Measurements from ENCODE around the gene ALDH4A1.

DNA sequence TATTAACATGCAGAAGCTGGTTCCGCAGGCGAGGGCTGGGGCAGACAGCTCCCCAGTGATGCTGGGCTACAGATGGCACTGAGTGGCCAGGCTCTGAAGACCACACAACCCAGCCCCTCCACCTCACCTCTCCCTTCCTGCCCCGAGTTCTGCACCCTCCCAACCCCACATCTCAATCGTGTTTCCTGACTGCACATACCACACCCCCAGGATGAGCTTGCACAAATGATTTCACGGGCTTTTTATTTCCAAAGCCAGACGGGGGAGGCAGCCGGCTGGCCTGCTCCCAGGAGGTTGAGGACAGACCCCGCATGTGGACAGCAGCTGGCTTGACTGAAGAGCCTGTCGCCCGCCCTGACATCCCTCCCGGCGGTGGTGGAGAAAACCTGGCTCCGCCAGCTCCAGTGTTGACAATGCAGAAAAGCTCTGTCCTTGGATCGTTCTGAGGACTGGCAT is 21.4 kb upstream of the ALDH4A1 start:
- TF ChIP-seq, protein P1, sequence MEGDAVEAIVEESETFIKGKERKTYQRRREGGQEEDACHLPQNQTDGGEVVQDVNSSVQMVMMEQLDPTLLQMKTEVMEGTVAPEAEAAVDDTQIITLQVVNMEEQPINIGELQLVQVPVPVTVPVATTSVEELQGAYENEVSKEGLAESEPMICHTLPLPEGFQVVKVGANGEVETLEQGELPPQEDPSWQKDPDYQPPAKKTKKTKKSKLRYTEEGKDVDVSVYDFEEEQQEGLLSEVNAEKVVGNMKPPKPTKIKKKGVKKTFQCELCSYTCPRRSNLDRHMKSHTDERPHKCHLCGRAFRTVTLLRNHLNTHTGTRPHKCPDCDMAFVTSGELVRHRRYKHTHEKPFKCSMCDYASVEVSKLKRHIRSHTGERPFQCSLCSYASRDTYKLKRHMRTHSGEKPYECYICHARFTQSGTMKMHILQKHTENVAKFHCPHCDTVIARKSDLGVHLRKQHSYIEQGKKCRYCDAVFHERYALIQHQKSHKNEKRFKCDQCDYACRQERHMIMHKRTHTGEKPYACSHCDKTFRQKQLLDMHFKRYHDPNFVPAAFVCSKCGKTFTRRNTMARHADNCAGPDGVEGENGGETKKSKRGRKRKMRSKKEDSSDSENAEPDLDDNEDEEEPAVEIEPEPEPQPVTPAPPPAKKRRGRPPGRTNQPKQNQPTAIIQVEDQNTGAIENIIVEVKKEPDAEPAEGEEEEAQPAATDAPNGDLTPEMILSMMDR (IDR thresholded peaks at IDR 0.05; ENCODE audit: low read depth, low read length), result no peak
- TF ChIP-seq EZH2phosphoT487 (IDR thresholded peaks at IDR 0.05; ENCODE audit: low read depth), result no peak
